Fibroblast of gingiva (primary cell): ENCODE measurements around the gene DAB1.

Experiments
- DNase-seq: peaks from one replicate; pipeline ENCODE4 v3.0.0-alpha.2; 2011; ENCODE audit warnings: low read depth

DAB1 gene

GRCh38 chr1:56973923-56974742, 449.7 kb downstream of the DAB1 start:
- DNase-seq, result no peak

- no peak for DNase-seq
Measured at GRCh38 chr1:56972976-56973375, 450.9 kb downstream of the DAB1 start.

- no peak for DNase-seq
Measured at GRCh38 chr1:56970280-56970679, 453.6 kb downstream of the DAB1 start.

DNA sequence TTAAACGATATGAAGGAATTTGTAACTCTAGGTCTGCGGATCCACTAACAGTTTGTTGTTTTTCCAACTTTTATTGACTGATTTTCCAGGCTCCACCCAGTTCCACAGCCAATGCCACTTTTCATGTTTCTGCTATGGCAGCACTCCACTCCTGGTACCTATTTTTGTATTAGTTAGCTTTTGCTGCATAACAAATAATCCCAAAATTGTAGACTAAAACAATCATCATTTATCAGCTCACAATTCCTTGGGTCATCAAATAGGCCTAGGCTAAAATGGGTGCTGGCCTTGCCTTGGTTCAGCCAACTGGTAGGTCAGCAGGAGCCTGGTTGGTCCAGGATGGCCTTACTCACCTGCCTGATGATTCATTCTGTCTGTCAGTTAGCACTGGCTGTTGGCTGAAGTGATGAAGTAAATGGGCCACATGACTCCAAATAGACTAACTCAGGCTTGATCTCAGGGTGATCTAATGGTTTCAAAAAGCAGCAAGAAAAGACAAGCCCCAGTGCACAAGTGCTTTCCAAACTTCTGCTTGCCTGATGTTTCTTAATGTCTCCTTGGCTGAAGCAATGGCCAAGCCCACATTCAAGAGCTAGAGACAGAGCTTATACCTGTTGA, 454.9 kb downstream of the DAB1 start:
- DNase-seq, result no peak

DNA sequence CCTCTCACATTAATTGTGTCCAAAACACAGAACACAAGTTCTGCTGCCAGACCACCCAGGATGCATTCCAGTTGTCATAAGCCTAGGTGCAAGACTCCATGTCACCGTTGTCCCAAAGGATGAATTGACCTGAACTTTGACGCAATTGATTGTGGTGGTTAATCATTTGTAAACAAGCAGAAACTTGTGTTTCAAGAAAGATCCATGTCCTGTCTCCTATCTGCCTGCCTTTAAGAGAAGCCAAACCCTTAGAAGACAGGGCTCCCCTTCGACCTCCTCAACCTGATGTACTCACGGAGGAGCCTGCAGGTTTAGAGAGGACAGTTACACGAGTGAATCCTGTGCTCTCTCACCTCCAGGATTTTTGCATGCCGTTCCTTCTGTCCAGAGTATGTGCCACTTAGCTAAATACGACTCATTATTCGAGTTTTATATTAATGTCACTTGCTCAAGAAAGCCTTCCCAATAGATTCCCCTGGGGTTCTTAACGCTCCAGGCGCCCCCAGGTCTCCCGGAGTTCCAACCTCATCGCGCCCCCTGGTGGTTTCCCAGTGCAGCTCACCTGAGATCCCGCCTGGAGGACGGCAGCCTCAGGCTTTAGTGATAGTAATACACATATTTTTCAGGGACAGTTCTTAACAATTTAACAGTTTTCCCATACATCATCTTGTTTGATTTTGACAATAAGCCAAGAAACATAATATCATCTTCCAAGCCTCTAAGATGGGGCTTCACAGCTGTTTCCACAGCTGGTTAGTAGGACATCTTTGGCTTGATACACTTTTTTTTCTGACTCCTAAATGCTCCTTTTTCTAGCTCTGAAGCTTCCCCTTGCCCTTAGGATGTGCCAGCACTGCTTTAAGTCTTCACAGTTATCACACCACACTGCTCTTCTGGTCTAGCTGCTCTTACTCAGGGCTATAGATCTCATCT, 455.7 kb downstream of the DAB1 start:
- DNase-seq, result no peak

DNA sequence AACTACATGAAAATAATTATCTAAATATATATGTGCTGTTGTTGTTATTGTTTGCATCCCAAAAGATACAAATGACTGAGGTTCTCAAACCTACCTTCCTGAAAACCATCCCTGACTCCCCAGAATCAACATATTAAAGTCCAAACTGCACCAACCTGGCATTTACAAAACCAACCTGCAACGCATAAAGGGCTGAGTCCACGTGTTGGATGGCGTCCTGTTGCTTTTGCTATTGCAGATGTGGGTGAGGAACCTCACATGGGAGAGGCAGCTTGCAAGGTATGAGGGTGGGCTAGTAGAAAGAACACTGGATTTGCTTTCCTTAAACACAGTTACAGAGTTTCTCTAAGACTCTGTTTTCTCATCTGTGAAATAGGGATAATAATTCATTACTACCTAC, 456.5 kb downstream of the DAB1 start:
- no peak for DNase-seq

DNA sequence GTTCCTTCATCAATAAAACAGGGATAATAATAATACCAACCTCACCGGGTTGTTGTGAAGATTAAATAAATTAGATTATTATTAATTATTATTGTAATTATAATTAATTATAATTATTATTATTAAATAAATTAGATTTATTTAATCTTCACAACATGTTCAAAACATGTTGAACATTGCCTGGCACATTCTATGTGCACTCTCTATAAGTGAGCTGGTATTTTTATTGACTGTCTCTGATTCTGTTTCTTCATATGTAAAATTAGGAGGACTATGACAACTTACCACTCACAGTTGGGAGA, 457.2 kb downstream of the DAB1 start:
- DNase-seq, result no peak

DNA sequence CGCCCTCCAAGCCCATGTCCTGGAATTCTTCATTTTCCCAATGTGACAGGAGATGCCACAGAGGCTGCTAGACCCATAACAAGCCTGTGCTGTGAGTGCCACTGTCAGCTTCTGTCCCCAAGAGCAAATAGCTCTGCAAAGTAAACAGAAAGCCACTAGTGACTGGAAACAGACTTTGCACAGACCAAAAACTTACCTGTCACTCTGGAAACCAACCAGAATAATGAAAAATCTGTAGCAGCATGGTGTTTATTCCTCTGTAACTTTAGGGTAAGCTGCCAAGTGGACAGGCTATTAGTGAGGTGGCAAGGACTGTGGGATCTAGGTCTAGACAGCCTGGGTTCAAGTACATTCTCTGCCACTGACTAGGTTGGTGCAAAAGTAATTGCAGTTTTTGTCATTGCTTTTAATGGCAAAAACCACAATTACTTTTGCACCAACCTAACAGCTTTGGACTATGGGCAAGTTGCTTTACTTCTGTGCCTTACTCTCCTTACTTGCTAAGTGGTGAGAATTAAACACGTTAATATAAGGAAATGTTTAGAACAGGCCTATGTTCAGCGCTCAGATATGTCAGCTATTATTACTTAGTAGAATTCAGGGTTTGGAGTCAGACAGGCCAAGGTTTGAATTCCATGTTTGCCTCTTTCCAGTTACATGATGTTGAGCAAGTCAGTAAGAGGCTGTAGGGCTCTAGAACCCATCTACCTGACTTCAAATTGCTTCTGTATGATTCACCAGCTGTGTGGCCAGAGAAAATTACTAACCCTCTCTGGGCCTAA, 457.8 kb downstream of the DAB1 start, which contains the start of gene C8B:
TSS of gene C8B (minus strand) at position 100 of the 782 bp plus-strand sequence. CDS start at position 33, 67 bp downstream.
- no peak for DNase-seq

GRCh38 chr1:56965191-56965590, 458.7 kb downstream of the DAB1 start:
- DNase-seq, result no peak

DNA sequence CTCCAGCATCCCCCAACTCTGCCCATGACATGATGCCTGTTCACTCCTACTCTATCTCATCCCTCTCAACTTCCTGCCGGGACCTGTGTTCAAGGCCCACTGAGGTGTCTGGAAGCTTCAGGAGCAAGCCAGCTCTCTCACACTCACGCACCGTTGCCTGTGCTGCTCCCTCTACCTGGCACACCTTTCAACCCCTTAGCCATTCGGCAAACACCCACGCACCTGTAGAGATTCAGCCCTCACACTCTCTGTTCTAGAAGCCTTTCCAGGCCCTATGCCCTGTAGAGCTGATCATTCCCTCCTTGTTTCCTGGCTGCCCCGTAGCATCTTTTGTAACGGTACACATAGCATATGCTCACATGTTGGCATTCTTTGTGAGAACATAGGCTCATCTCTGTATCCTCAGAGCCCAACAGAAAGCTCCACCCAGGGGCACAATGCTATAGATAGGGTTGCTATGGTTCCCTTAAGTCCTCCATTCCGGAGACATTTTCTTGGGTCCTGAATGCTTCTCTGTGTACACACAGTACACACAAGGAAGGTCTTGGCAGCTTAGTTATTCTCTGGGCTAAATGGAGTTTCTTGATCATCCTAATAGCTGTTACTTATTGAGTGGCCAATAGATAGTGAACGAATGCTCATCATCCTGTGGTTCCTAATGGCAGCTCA, 459.4 kb downstream of the DAB1 start:
- DNase-seq, result no peak

DNA sequence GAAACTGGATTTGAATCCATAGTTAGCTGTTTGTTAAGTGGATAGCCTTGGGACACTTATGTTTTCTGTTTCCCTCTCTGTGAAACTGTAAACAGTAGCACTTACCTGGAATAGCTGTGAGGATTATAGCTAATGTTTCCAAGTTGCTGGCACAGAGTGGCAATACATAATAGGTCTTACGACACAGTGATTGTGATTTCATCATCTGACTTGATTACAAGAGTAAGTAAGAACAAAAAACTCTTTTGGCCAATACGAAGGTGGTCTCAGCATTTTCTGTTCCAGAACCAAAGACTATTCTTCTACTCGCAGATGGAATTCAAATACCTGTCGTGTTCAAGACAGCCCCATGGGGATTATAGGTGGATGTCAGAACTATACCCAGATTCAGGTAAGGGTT, 460.2 kb downstream of the DAB1 start:
- DNase-seq, result peak; percentile 21

DNA sequence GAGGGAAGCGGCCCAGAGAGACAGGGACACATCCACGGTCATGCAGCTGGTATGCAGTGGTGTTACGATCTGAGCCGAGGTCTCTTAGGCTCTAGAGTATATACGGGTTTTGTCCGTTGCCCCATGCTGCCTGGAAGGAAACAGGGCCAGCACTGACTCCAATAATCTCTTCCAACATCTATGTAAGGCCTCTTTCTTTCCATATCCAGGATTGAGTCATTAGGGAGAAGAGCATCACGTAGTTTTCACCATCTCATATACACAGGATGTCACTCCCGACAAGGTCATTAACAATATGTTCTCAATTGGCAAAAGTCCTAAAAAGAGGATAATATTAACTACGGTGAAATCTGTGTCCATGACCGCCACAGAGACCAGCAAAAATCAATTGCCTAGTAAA, 462.4 kb downstream of the DAB1 start:
- DNase-seq, result no peak

DNA sequence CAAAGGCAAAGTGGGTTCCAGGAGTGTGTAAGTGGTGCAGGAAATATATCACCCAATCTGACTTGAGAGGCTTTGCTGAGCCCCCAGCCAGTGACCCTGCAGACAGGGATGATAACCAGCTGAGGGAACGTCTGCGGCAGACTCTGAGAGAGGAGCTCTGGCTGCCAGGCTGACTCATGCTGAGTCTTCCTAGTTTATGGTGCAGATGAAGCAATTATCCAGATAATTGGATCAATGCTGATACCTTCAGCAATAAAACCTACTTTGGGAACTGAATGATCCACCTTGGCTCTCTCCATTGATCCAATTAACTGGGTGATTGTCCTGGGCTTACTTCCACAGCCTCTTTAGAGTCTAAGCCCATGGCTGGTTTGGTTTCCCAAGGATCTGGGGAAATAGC, 465.3 kb downstream of the DAB1 start:
- DNase-seq, result no peak

DNA sequence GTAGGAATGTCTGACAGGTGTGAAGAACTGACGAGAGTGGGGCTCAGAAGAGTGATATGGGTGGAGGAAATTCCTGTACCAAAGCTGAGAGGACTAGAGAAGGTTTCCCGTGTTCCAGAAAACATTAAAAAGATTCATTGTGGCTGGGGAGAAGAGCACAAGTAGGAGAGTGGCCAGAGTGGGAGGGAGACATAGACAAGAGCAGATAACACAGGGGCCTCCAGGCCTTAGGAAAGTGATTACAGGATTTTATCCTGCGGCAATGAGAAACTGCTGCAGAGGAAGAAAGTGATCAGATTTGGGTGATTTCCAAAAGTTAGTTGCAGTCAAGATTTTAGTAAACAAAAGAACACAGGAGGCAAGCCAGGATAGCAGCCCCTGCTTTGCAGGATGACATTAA, 465.9 kb downstream of the DAB1 start:
- DNase-seq, result no peak

GRCh38 chr1:56954664-56955063, 469.2 kb downstream of the DAB1 start:
- no peak for DNase-seq

DNA sequence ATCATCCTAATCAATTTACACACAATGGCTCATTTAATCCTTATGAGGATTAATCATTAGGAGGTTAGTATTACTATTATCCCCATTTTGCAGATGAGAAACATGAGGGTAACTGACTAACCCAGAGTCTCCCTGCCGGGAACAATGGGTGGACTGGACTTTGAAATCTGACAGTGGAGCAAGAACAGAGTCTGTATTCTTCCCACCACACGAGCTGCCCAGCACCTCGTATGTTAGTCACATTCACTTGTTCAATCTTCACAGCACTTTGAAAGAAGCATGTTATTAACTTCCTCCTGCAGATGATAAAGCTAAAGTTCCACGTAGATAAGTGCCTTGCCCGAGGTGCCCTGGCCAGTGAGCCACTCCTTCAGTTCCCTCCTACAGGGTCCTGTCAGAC, 470.5 kb downstream of the DAB1 start:
- DNase-seq, result no peak

DNA sequence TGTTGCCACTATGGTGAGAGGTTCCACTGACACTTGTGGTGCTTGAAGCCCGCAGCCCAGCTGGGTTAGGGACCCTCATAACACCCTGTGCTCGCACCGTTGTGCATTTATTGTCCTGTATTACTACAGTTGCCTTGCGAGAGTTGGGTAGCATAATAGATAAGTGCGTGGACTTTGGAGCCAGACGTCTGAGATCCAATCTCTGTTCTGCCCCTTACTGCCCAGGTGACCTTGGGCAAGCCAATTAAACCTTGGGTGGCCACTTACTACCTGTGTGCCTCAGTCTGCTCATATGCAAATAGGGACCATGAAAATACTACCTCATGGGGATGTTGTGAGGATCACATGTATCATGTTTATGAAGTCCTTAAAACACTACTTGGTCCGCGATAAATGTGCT, 471.4 kb downstream of the DAB1 start:
- no peak for DNase-seq

DNA sequence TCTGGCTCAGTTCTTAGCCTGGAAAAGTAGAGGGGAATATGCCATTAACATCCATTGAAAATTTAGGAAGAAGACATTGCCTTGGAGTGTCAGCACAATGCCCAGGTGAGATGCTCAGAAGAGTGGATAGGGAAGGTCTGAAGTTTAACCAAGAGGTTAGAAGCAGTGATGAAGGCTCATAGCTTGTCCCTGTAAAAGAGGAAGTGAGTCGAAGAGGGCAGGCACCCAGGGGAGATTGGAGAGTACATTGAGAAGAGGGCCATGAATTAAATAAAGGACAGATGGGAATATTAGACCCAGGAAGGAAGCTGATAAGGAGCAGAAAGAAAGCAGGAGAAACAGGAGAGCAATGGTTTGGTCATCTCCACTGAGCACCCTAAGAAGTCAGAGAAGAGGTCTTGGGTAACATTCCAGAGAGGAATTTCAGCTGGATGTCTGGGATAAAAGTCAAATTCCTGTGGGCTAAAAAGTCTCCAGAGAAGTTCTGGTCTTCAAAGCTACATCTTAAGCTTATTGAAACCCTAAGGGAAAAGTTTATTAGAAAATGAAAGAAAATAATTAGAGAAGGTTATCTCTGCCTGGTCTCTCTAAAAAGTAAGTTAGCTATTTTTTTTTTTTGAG, 475.3 kb downstream of the DAB1 start:
- DNase-seq, result peak; percentile 31
